Sigmoid colon (tissue), 7 donors: ENCODE results near the gene LTBP1. TPM values are rescaled to one million over a fixed set of nuclear protein-coding genes. Genes with fewer than 3 reads are reported as not detected.
A peak's percentile ranks its signal among the peaks of the same experiment; 100 is the strongest.

Experiments
- DNase-seq: peaks from one replicate; pipeline ENCODE4 v3.0.0-alpha.2; 2019
- H3K27ac ChIP-seq, 4 donors: fragments of 200-600 bp; sonication (generic); one replicate each; pipeline ENCODE4 v1.5.1; 2016 to 2019; ENCODE audit warnings: mild to moderate bottlenecking in 1 of 4
- H3K27me3 ChIP-seq, 3 donors: fragments of 200-600 bp; sonication (generic); one replicate each; pipeline ENCODE4 v1.5.1; 2019; ENCODE audit warnings: mild to moderate bottlenecking in 1 of 3
- H3K36me3 ChIP-seq, 4 donors: fragments of 200-600 bp; sonication (generic); one replicate each; pipeline ENCODE4 v1.5.1; 2016 to 2019
- H3K4me1 ChIP-seq, 4 donors: fragments of 200-600 bp; sonication (generic); one replicate each; pipeline ENCODE4 v1.5.1; 2017 to 2019
- H3K4me3 ChIP-seq, 4 donors: fragments of 200-600 bp; sonication (generic); one replicate each; pipeline ENCODE4 v1.5.1; 2017 to 2019; ENCODE audit warnings: mild to moderate bottlenecking in 2 of 4, moderate library complexity in 1 of 4
- H3K9me3 ChIP-seq, 4 donors: fragments of 200-600 bp in 3 of 4; sonication (generic) in 3 of 4; one replicate each; pipeline versions ENCODE4 v1.5.1 to v1.6.1; 2013 to 2019
- CTCF ChIP-seq, 4 experiments: fragments of 450-650 bp in 3 of 4; fragments of 200-600 bp in 1 of 4; IDR thresholded peaks; one replicate each; pipeline ENCODE4 v1.5.1; 2016 to 2019; ENCODE audit warnings: antibody characterized with exemption in 4 of 4, mild to moderate bottlenecking in 3 of 4, moderate library complexity in 2 of 4
- EP300 ChIP-seq, 4 donors: sonication (generic); formaldehyde crosslinking; IDR thresholded peaks; one replicate each; pipeline ENCODE4 v1.6.1; 2017; ENCODE audit warnings: antibody characterized with exemption in 4 of 4
- POLR2A ChIP-seq, 2 donors: fragments of 450-650 bp; IDR thresholded peaks; one replicate each; pipeline ENCODE4 v1.6.1; 2016; ENCODE audit warnings: antibody characterized with exemption in 2 of 2, mild to moderate bottlenecking in 2 of 2, moderate library complexity in 2 of 2
- POLR2AphosphoS5 ChIP-seq, 4 donors: sonication (generic); formaldehyde crosslinking; IDR thresholded peaks; one replicate each; pipeline ENCODE4 v1.6.1; 2017; ENCODE audit warnings: antibody characterized with exemption in 4 of 4
- WGBS, 2 donors: extraction: QIAGEN DNeasy Blood & Tissue Kit; methylation state at CpG; one replicate each; pipeline ENCODE4 v1.1.7; 2013; 5-methylcytosine and 5-hydroxymethylcytosine counted together
- intact Hi-C: fragments of 100-400 bp; cut with DNase I; formaldehyde crosslinking; loops from one replicate; pipeline ENCODE4 v1.15.1; 2023
- polyA plus RNA-seq, 3 donors: library from polyadenylated mRNA; stranded (reverse); fragments of 200-250 nt; gene quantifications; one replicate each; pipeline ENCODE4 v1.2.3, GENCODE V29; 2013
- total RNA-seq, 4 donors: library from RNA; depleted of rRNA; stranded (reverse); fragments of >200 nt; gene quantifications; one replicate each; pipeline ENCODE4 v1.1.0, GENCODE V29; 2016
- donor health status: healthy with polysubstance abuse.
- donor health status: Bipolar disorder and iron deficiency.
- donor health status: healthy.

LTBP1 gene
- total and polyA plus RNA-seq, 7 donors: 3.0 to 102 (median 34.2) TPM

GRCh38 chr2:33371304-33372090 lies 424.7 kb downstream of the LTBP1 start:
- no peaks in the 10 kb centered on the region for H3K27me3 ChIP-seq
- TF ChIP-seq POLR2AphosphoS5 (IDR thresholded peaks at IDR 0.05): no peak
- TF ChIP-seq POLR2A (IDR thresholded peaks at IDR 0.05): no peak
- no peak for TF ChIP-seq CTCF (IDR thresholded peaks at IDR 0.05)
- no peak for TF ChIP-seq EP300 (IDR thresholded peaks at IDR 0.05)
- intact Hi-C loops: loop anchor here (5.0 to 10.0 kb wide), 2 partner anchors 339 to 597 kb away; no protein-coding TSS in a partner anchor
- no peak overlapping the region for H3K4me3 ChIP-seq
- H3K36me3 ChIP-seq: peaks cover 0 to 3% (median 0%) of the 10 kb centered on the region in 4 donors
- DNase-seq: no peak
- no peaks in the 10 kb centered on the region for H3K9me3 ChIP-seq
- WGBS, 2 donors: 89 to 91% methylated on average over 8 of the region's 8 CpGs
- peaks cover 0 to 6% (median 3%) of the 10 kb centered on the region in 4 donors for H3K4me1 ChIP-seq
- peak overlapping the region in 1 of 4 donors; percentile 15 for H3K27ac ChIP-seq

- Histone ChIP-seq H3K27ac (no peak overlapping the region), H3K27me3 (no peaks in the 10 kb centered on the region), H3K4me3 (no peak overlapping the region), H3K36me3 (peaks cover 0 to 3% (median 0%) of the 10 kb centered on the region in 4 donors), H3K4me1 (no peaks in the 10 kb centered on the region), H3K9me3 (no peaks in the 10 kb centered on the region)
- TF ChIP-seq EP300 (IDR thresholded peaks at IDR 0.05) (no peak), CTCF (IDR thresholded peaks at IDR 0.05) (peak; percentile 51 to 77 (median 65))
- no peak for DNase-seq
- intact Hi-C loops: loop anchor here (5.0 to 10.0 kb wide), 2 partner anchors 341 to 598 kb away; no protein-coding TSS in a partner anchor
- 19 to 39% methylated on average over 5 of the region's 5 CpGs for WGBS, 2 donors
Measured at GRCh38 chr2:33372940-33373553, 426.3 kb downstream of the LTBP1 start.

GRCh38 chr2:33373986-33374385 lies 427.2 kb downstream of the LTBP1 start:
- 87 to 89% methylated on average over 5 of the region's 5 CpGs for WGBS, 2 donors
- Histone ChIP-seq H3K4me1 (no peaks in the 10 kb centered on the region), H3K4me3 (no peak overlapping the region), H3K27ac (peak overlapping the region in 1 of 4 donors; percentile 33), H3K27me3 (no peaks in the 10 kb centered on the region), H3K36me3 (peaks cover 0 to 3% (median 0%) of the 10 kb centered on the region in 4 donors), H3K9me3 (no peaks in the 10 kb centered on the region)
- TF ChIP-seq EP300 (IDR thresholded peaks at IDR 0.05): no peak
- no peak for TF ChIP-seq POLR2A (IDR thresholded peaks at IDR 0.05)
- TF ChIP-seq CTCF (IDR thresholded peaks at IDR 0.05): no peak
- peak in 2 of 4 donors; percentile 20 to 60 for TF ChIP-seq POLR2AphosphoS5 (IDR thresholded peaks at IDR 0.05)
- DNase-seq: no peak
- intact Hi-C loops: loop anchor here (5.0 to 10.0 kb wide), 2 partner anchors 342 to 599 kb away; no protein-coding TSS in a partner anchor

GRCh38 chr2:33375054-33375453 lies 428.3 kb downstream of the LTBP1 start:
- intact Hi-C loops: loop anchor here (10.0 kb wide), 1 partner anchor 600 kb away; no protein-coding TSS in a partner anchor
- Histone ChIP-seq H3K27ac (no peak overlapping the region), H3K36me3 (peaks cover 0 to 3% (median 0%) of the 10 kb centered on the region in 4 donors), H3K4me3 (no peak overlapping the region), H3K9me3 (no peaks in the 10 kb centered on the region), H3K4me1 (no peaks in the 10 kb centered on the region), H3K27me3 (no peaks in the 10 kb centered on the region)
- no peak for DNase-seq
- TF ChIP-seq POLR2A (IDR thresholded peaks at IDR 0.05) (no peak), CTCF (IDR thresholded peaks at IDR 0.05) (no peak), EP300 (IDR thresholded peaks at IDR 0.05) (no peak), POLR2AphosphoS5 (IDR thresholded peaks at IDR 0.05) (no peak)
- WGBS, 2 donors: 87 to 91% methylated on average over 7 of the region's 7 CpGs
